CD14-positive monocyte (primary cell): ENCODE results near the gene TMEM144. TPM values are rescaled to one million over a fixed set of nuclear protein-coding genes. Genes with fewer than 3 reads are reported as not detected.

Experiments used
- DNase-seq, 3 donors: peaks; one replicate each; pipeline ENCODE4 v3.0.0-alpha.2; 2011 to 2022
- H2AFZ ChIP-seq: 2 replicates; pipeline ENCODE4 v1.6.0; 2012; ENCODE audit warnings: mild to moderate bottlenecking, low read depth, low read length, inconsistent platforms; ENCODE audit not compliant: insufficient read depth, poor library complexity, severe bottlenecking
- H3K27ac ChIP-seq, 2 donors: 1 replicate in 1 of 2; 2 replicates in 1 of 2; pipeline ENCODE4 v1.5.1; 2012 to 2013; ENCODE audit warnings: low read length in 2 of 2, control low read depth in 1 of 2, inconsistent platforms in 1 of 2, low read depth in 1 of 2, mild to moderate bottlenecking in 1 of 2
- H3K27me3 ChIP-seq, 2 donors: one replicate each; pipeline versions ENCODE4 v1.6.0 to v1.6.1; 2011 to 2013; ENCODE audit warnings: low read length in 2 of 2; ENCODE audit not compliant: control insufficient read depth in 2 of 2, insufficient read depth in 2 of 2
- H3K36me3 ChIP-seq, 2 donors: replicated peaks in 1 of 2; 1 replicate in 1 of 2; 2 replicates in 1 of 2; pipeline versions ENCODE4 v1.5.1 to v1.6.1; 2012 to 2013; ENCODE audit warnings: low read length in 2 of 2, control low read depth in 1 of 2, inconsistent platforms in 1 of 2, mild to moderate bottlenecking in 1 of 2; ENCODE audit not compliant: insufficient read depth in 2 of 2, control insufficient read depth in 1 of 2
- H3K4me1 ChIP-seq, 2 donors: 1 replicate in 1 of 2; 2 replicates in 1 of 2; pipeline versions ENCODE4 v1.5.1 to v1.6.1; 2012 to 2013; ENCODE audit warnings: low read length in 2 of 2, control low read depth in 1 of 2, inconsistent platforms in 1 of 2, mild to moderate bottlenecking in 1 of 2, moderate library complexity in 1 of 2; ENCODE audit not compliant: insufficient read depth in 2 of 2, control insufficient read depth in 1 of 2
- H3K4me2 ChIP-seq: replicated peaks from 2 replicates; pipeline ENCODE3; 2012; ENCODE audit warnings: low read length, moderate library complexity, mild to moderate bottlenecking; ENCODE audit not compliant: poor library complexity, severe bottlenecking; ENCODE audit errors: extremely low read depth
- H3K4me3 ChIP-seq, 3 experiments: fragments of 200-600 bp in 1 of 3; sonication (generic) in 1 of 3; replicated peaks in 1 of 3; 1 replicate in 2 of 3; 2 replicates in 1 of 3; pipeline ENCODE4 v1.5.1; 2011 to 2013; ENCODE audit warnings: low read length in 3 of 3, mild to moderate bottlenecking in 3 of 3, control low read depth in 2 of 3, low read depth in 2 of 3, inconsistent platforms in 1 of 3, moderate library complexity in 1 of 3
- H3K79me2 ChIP-seq: 2 replicates; pipeline ENCODE4 v1.6.0; 2012; ENCODE audit warnings: mild to moderate bottlenecking, control low read depth, inconsistent platforms, low read length, moderate library complexity; ENCODE audit not compliant: insufficient read depth
- H3K9ac ChIP-seq: 2 replicates; pipeline ENCODE4 v1.6.0; 2017; ENCODE audit warnings: low read length, mild to moderate bottlenecking; ENCODE audit not compliant: insufficient read depth, poor library complexity, severe bottlenecking
- H3K9me3 ChIP-seq, 2 donors: replicated peaks in 1 of 2; 1 replicate in 1 of 2; 2 replicates in 1 of 2; pipeline versions ENCODE4 v1.5.1 to v1.6.1; 2012 to 2013; ENCODE audit warnings: low read length in 2 of 2, control low read depth in 1 of 2; ENCODE audit not compliant: control insufficient read depth in 1 of 2, insufficient read depth in 1 of 2
- H4K20me1 ChIP-seq: 2 replicates; pipeline ENCODE4 v1.6.0; 2012; ENCODE audit warnings: mild to moderate bottlenecking, low read length, control low read depth, moderate library complexity; ENCODE audit not compliant: insufficient read depth
- H3K27ac Mint-ChIP-seq, 7 donors: one replicate each; pipeline ENCODE4 v1.8.0; 2020; ENCODE audit warnings: mild to moderate bottlenecking in 7 of 7, mixed read lengths in 7 of 7, moderate library complexity in 6 of 7, inconsistent platforms in 2 of 7
- H3K27me3 Mint-ChIP-seq, 3 donors: one replicate each; pipeline ENCODE4 v1.8.0; 2021 to 2022; ENCODE audit warnings: low read depth in 3 of 3, mild to moderate bottlenecking in 3 of 3, mixed read lengths in 3 of 3, moderate library complexity in 3 of 3, inconsistent platforms in 1 of 3
- H3K36me3 Mint-ChIP-seq, 2 donors: one replicate each; pipeline ENCODE4 v1.8.0; 2020; ENCODE audit warnings: mixed read lengths in 2 of 2, inconsistent platforms in 1 of 2, mild to moderate bottlenecking in 1 of 2
- H3K4me1 Mint-ChIP-seq: one replicate; pipeline ENCODE4 v1.8.0; 2020; ENCODE audit warnings: mild to moderate bottlenecking, mixed read lengths
- H3K4me3 Mint-ChIP-seq, 2 donors: one replicate each; pipeline ENCODE4 v1.8.0; 2020; ENCODE audit warnings: mild to moderate bottlenecking in 2 of 2, mixed read lengths in 2 of 2, moderate library complexity in 1 of 2
- H3K9me3 Mint-ChIP-seq, 7 donors: one replicate each; pipeline ENCODE4 v1.8.0; 2020 to 2022; ENCODE audit warnings: mixed read lengths in 7 of 7, mild to moderate bottlenecking in 6 of 7, moderate library complexity in 6 of 7, inconsistent platforms in 2 of 7
- WGBS: methylation state at CpG from one replicate; pipeline ENCODE4 v1.1.5; 2013; ENCODE audit warnings: missing lambda C conversion rate; ENCODE audit not compliant: insufficient coverage; 5-methylcytosine and 5-hydroxymethylcytosine counted together
- intact Hi-C, 2 donors: fragments of 100-400 bp; cut with micrococcal nuclease; formaldehyde crosslinking; loops; one replicate each; pipeline versions ENCODE4 v1.15.0 to v1.15.1; 2023
- polyA plus RNA-seq, 3 donors: library from polyadenylated mRNA; depleted of rRNA in 1 of 3; unstranded in 2 of 3; stranded (reverse) in 1 of 3; fragments of 300-500 nt in 2 of 3; fragments of >200 nt in 1 of 3; fragmentation: Illumina TruSeq in 2 of 3; gene quantifications; 1 replicate in 2 of 3; 2 replicates in 1 of 3; pipeline ENCODE4 v1.2.3, GENCODE V29; 2012 to 2021
- TF ChIP-seq, protein P1 (sequence below): fragments of 200-600 bp; IDR thresholded peaks from one replicate; pipeline ENCODE4 v1.8.0; 2022; ENCODE audit warnings: antibody characterized with exemption, mild to moderate bottlenecking

The TMEM144 gene
- polyA plus RNA-seq, 3 donors = 1.0 to 27.9 (median 1.5) TPM

DNA sequence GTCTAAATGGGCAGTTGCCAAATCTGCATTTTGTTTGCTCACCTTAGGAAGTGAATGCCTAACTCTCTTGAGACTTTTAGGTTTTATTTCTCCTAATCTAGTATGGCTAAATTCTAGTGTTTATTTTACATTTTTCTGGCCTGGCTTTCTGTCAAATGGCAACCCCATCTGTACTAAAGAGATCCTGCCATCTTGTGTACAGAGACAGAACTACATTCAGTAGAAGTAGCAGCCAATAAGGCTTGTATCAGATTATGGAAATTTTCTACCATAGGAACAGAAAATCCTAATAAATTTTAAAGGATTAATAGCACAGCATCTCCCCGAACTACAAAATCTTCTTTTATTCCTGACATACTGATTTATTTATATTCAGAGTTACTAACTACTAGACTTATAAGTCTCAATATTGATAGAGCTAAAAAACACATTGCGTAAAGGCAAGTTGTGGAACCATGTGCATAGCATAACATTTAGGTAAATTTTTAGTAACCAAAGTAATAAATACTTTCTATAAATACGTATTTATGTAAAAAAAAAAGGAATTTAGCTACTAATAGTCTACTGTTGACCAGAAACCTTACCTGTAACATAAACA, 45.5 kb downstream of the TMEM144 start:
- Histone ChIP-seq H3K36me3 (peaks cover 0 to 20% of the 10 kb centered on the region in 2 donors), H2AFZ (peak overlapping the region; percentile 37), H3K4me2 (no peak overlapping the region), H3K79me2 (no peaks in the 10 kb centered on the region), H3K27me3 (no peaks in the 10 kb centered on the region), H3K27ac (no peak overlapping the region), H3K9me3 (no peaks in the 10 kb centered on the region), H3K9ac (no peak overlapping the region), H3K4me1 (peaks cover under 1 to 5% of the 10 kb centered on the region in 2 donors), H4K20me1 (no peaks in the 10 kb centered on the region), H3K4me3 (no peak overlapping the region)
- H3K4me3 Mint-ChIP-seq = no peak overlapping the region
- no peak overlapping the region for H3K27ac Mint-ChIP-seq
- H3K9me3 Mint-ChIP-seq = no peaks in the 10 kb centered on the region
- TF ChIP-seq, protein P1, sequence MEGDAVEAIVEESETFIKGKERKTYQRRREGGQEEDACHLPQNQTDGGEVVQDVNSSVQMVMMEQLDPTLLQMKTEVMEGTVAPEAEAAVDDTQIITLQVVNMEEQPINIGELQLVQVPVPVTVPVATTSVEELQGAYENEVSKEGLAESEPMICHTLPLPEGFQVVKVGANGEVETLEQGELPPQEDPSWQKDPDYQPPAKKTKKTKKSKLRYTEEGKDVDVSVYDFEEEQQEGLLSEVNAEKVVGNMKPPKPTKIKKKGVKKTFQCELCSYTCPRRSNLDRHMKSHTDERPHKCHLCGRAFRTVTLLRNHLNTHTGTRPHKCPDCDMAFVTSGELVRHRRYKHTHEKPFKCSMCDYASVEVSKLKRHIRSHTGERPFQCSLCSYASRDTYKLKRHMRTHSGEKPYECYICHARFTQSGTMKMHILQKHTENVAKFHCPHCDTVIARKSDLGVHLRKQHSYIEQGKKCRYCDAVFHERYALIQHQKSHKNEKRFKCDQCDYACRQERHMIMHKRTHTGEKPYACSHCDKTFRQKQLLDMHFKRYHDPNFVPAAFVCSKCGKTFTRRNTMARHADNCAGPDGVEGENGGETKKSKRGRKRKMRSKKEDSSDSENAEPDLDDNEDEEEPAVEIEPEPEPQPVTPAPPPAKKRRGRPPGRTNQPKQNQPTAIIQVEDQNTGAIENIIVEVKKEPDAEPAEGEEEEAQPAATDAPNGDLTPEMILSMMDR = peak; percentile 85
- WGBS = no CpG with 5 or more reads among the region's 3 CpGs
- peak; percentile 10 to 50 (median 32) for DNase-seq
- intact Hi-C loops = loop anchor here in 1 of 2 donors (5.0 kb wide), 1 partner anchor 371 kb away; no protein-coding TSS in a partner anchor
- H3K4me1 Mint-ChIP-seq = peaks cover 7% of the 10 kb centered on the region
- H3K36me3 Mint-ChIP-seq = peaks cover 22 to 34% of the 10 kb centered on the region in 2 donors
- no peaks in the 10 kb centered on the region for H3K27me3 Mint-ChIP-seq

DNA sequence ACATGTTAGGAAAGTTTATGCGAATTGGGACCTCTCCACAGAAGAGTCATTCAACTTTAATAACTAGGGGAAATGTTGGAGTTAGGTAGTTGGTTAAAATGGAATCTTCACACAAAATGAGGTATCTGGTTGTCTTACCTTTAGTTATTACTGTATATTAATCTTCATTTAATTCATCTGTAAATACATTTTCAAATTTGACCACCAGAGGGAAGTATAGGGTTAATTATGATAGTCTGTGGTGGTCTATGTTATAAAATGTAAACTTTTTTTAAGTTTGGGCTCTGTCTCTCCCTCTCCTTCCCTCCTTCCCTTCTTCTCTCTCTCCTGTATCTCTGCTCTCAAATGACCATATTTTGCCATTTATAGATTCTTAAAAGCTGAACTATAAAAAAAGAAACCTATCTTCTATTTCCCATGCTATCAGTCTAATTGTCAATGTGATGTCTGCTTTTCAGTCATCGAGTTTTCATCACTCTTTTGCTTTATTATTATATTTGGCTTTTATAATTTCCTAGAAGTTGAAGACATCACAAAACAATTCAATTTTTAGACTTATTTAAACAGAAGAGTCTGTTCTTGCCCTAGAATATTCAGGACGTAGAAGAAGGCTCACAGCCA, 49.8 kb downstream of the TMEM144 start:
- H3K27me3 Mint-ChIP-seq = no peaks in the 10 kb centered on the region
- no peak overlapping the region for H3K27ac ChIP-seq
- H3K27ac Mint-ChIP-seq = no peak overlapping the region
- H3K4me1 ChIP-seq = no peaks in the 10 kb centered on the region
- H3K79me2 ChIP-seq = no peaks in the 10 kb centered on the region
- no peaks in the 10 kb centered on the region for H3K9me3 ChIP-seq
- H3K4me3 ChIP-seq = no peak overlapping the region
- no peaks in the 10 kb centered on the region for H3K4me1 Mint-ChIP-seq
- TF ChIP-seq, protein P1 = peak; percentile 24
- DNase-seq = no peak
- H3K4me3 Mint-ChIP-seq = no peak overlapping the region
- no peak overlapping the region for H3K9ac ChIP-seq
- intact Hi-C loops = loop anchor here in 1 of 2 donors (5.0 kb wide), 1 partner anchor 367 kb away; no protein-coding TSS in a partner anchor
- H3K4me2 ChIP-seq = no peak overlapping the region
- H2AFZ ChIP-seq = no peak overlapping the region
- H3K9me3 Mint-ChIP-seq = no peaks in the 10 kb centered on the region
- no peaks in the 10 kb centered on the region for H3K27me3 ChIP-seq
- peaks cover 0 to 11% of the 10 kb centered on the region in 2 donors for H3K36me3 ChIP-seq
- WGBS = no CpG with 5 or more reads among the region's 3 CpGs
- no peaks in the 10 kb centered on the region for H4K20me1 ChIP-seq
- H3K36me3 Mint-ChIP-seq = peaks cover 3 to 6% of the 10 kb centered on the region in 2 donors
